K562 (cell line): ENCODE data around the gene KLHDC7A. TPM values are rescaled to one million over a fixed set of nuclear protein-coding genes. Genes with fewer than 3 reads are reported as not detected.

Experiments
- CBFB ChIP-seq: sonication (generic); formaldehyde crosslinking; IDR thresholded peaks from 2 replicates; pipeline ENCODE4 v1.4.0; 2020; ENCODE audit warnings: mild to moderate bottlenecking, missing genetic modification reagents
- GABPA ChIP-seq: fragments of 200-800 bp; sonication (Bioruptor generic); conservative IDR thresholded peaks from 2 replicates; pipeline ENCODE4 v1.6.1; 2016; ENCODE audit warnings: low read depth, missing genetic modification characterization, missing compliant biosample characterization
- HDAC3 ChIP-seq: fragments of 450-650 bp; IDR thresholded peaks from 2 replicates; pipeline ENCODE4 v1.6.1; 2018; ENCODE audit warnings: borderline replicate concordance, mild to moderate bottlenecking, moderate library complexity; ENCODE audit not compliant: partially characterized antibody
- MEF2A ChIP-seq: IDR thresholded peaks from 2 replicates; pipeline ENCODE4 v1.6.1; 2011; ENCODE audit warnings: low read depth, mild to moderate bottlenecking, low read length, moderate library complexity; ENCODE audit not compliant: control insufficient read depth
- MTA3 ChIP-seq: fragments of 450-650 bp; formaldehyde crosslinking; IDR thresholded peaks from 2 replicates; pipeline ENCODE4 v1.6.1; 2017; ENCODE audit warnings: mild to moderate bottlenecking, borderline replicate concordance
- POLR2G ChIP-seq: fragments of 200-400 bp; formaldehyde crosslinking; IDR thresholded peaks from 2 replicates; pipeline ENCODE4 v1.6.1; 2017; ENCODE audit warnings: low read depth, mild to moderate bottlenecking, antibody characterized with exemption, low read length, moderate library complexity
- RUNX1 ChIP-seq: sonication (generic); IDR thresholded peaks from 2 replicates; pipeline ENCODE4 v1.6.1; 2016; ENCODE audit warnings: antibody characterized with exemption, low read depth
- ZBTB12 ChIP-seq: fragments of 250-450 bp; sonication (Bioruptor Pico); IDR thresholded peaks from 2 replicates; pipeline ENCODE4 v1.4.0; 2020
- ZNF347 ChIP-seq: fragments of 450-650 bp; formaldehyde crosslinking; IDR thresholded peaks from 2 replicates; pipeline ENCODE4 v1.4.0; 2020; ENCODE audit warnings: low read depth, mild to moderate bottlenecking, moderate library complexity
- ZNF655 ChIP-seq: fragments of 250-450 bp; sonication (Bioruptor Pico); IDR thresholded peaks from 2 replicates; pipeline ENCODE4 v1.5.0; 2021
- polyA plus RNA-seq, 8 experiments: library from polyadenylated mRNA; depleted of rRNA in 4 of 8; stranded (reverse) in 5 of 8; unstranded in 3 of 8; fragments of >200 nt; fragmentation: Nextera tagmentation in 2 of 8; fragmentation: Illumina TruSeq in 1 of 8; extraction: Ambion mirVana in 2 of 8; extraction: Trizol in 1 of 8; gene quantifications; 2 replicates each; pipeline versions ENCODE4 v1.2.1 to v1.2.3, GENCODE V29; 2011 to 2014; ENCODE audit warnings: inconsistent platforms in 1 of 8, missing spikeins in 1 of 8
- total RNA-seq, 7 experiments: library from RNA; depleted of rRNA in 6 of 7; stranded (reverse); fragments of >200 nt in 6 of 7; fragmentation: Illumina TruSeq in 2 of 7; extraction: Trizol in 2 of 7; gene quantifications; 2 replicates each; pipeline versions ENCODE4 v1.2.1 to v1.2.3, GENCODE V29; 2011 to 2021; ENCODE audit warnings: low replicate concordance in 1 of 7
- TF ChIP-seq, protein P1 (sequence below), 2 experiments: fragments of 450-650 bp; IDR thresholded peaks; 2 replicates each; pipeline ENCODE4 v1.6.1; 2016; ENCODE audit warnings: mild to moderate bottlenecking in 2 of 2, borderline replicate concordance in 1 of 2, low read depth in 1 of 2, moderate library complexity in 1 of 2
- TF ChIP-seq, protein P2 (sequence below): IDR thresholded peaks from 2 replicates; pipeline ENCODE4 v1.6.1; 2014; ENCODE audit warnings: antibody characterized with exemption

Gene KLHDC7A
- total and polyA plus RNA-seq, 9 of the 15 experiments (the other 6 are each of a cell fraction or from before 2014, with no cell fraction given): 0.01 to 0.02 (median 0.01) TPM; not detected in 6

- TF ChIP-seq, protein P1, sequence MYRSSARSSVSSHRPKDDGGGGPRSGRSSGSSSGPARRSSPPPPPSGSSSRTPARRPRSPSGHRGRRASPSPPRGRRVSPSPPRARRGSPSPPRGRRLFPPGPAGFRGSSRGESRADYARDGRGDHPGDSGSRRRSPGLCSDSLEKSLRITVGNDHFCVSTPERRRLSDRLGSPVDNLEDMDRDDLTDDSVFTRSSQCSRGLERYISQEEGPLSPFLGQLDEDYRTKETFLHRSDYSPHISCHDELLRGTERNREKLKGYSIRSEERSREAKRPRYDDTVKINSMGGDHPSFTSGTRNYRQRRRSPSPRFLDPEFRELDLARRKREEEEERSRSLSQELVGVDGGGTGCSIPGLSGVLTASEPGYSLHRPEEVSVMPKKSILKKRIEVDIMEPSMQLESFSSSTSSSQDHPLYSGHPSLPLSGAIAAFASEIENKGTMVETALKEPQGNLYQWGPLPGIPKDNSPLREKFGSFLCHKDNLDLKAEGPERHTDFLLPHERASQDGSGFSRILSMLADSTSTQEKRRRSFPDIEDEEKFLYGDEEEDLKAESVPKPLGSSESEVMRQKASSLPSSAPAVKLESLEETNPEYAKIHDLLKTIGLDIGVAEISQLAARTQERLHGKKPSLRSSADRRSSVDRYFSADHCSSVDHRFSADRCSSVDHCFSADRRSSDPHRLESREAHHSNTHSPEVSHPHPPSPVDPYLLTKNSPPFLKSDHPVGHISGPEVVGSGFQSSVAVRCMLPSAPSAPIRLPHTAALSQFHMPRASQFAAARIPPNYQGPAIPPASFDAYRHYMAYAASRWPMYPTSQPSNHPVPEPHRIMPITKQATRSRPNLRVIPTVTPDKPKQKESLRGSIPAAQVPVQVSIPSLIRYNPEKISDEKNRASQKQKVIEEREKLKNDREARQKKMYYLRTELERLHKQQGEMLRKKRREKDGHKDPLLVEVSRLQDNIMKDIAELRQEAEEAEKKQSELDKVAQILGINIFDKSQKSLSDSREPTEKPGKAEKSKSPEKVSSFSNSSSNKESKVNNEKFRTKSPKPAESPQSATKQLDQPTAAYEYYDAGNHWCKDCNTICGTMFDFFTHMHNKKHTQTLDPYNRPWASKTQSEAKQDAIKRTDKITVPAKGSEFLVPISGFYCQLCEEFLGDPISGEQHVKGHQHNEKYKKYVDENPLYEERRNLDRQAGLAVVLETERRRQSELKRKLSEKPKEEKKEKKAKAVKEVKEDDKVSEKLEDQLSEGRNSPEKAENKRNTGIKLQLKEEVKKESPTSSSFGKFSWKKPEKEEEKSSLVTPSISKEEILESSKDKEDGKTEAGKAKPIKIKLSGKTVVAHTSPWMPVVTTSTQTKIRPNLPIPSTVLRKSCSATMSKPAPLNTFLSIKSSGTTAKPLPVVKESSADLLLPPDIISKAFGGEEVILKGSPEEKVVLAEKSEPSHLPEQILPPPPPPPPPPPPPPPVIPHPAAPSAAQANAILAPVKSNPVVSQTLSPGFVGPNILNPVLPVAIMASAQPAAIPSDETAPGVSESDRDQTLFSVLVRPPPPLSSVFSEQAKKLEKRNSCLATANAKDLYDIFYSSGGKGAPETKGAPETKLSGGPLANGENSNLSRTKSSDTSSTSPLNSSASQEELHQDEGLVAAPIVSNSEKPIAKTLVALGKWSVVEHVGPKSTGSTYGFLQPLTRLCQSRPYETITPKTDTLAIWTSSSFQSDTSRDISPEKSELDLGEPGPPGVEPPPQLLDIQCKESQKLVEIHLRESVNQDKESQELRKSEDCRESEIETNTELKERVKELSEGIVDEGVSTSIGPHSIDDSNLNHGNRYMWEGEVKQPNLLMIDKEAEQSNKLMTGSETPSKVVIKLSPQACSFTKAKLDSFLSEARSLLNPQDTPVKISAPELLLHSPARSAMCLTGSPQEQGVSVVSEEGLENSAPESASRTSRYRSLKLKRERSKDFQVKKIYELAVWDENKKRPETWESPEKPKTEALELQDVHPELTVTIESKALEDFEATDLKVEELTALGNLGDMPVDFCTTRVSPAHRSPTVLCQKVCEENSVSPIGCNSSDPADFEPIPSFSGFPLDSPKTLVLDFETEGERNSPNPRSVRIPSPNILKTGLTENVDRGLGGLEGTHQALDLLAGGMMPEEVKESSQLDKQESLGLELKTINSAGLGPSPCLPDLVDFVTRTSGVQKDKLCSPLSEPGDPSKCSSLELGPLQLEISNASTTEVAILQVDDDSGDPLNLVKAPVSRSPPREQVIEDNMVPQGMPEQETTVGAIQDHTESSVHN (IDR thresholded peaks at IDR 0.05; ENCODE audit: borderline replicate concordance in 1 of 2, low read depth in 1 of 2): no peak
- no peak; the same call in 1 of the 2 replicates for TF ChIP-seq GABPA (tag)
- 0 out of 2 replicates have a peak, but pooled peaks have one; percentile 61 for TF ChIP-seq ZNF347 (CRISPR knock-in tag)
- no peak for TF ChIP-seq MEF2A
- no peak for TF ChIP-seq POLR2G
- TF ChIP-seq ZBTB12 (CRISPR knock-in tag): 0 out of 2 replicates have a peak, but pooled peaks have one; percentile 34
- TF ChIP-seq MTA3: no peak
- TF ChIP-seq, protein P2, sequence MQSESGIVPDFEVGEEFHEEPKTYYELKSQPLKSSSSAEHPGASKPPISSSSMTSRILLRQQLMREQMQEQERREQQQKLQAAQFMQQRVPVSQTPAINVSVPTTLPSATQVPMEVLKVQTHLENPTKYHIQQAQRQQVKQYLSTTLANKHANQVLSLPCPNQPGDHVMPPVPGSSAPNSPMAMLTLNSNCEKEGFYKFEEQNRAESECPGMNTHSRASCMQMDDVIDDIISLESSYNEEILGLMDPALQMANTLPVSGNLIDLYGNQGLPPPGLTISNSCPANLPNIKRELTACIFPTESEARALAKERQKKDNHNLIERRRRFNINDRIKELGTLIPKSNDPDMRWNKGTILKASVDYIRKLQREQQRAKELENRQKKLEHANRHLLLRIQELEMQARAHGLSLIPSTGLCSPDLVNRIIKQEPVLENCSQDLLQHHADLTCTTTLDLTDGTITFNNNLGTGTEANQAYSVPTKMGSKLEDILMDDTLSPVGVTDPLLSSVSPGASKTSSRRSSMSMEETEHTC: no peak
- TF ChIP-seq HDAC3: no peak
- no peak for TF ChIP-seq CBFB (CRISPR knock-in tag)
- no peak for TF ChIP-seq ZNF655
- no peak for TF ChIP-seq RUNX1
Observed at GRCh38 chr1:18443587-18444520, 36.9 kb upstream of the KLHDC7A start (continued).
